Keratinocyte (primary cell): ENCODE data around the gene CDKL4. TPM values are rescaled to one million over a fixed set of nuclear protein-coding genes. Genes with fewer than 3 reads are reported as not detected.

Experiments used
- DNase-seq: peaks from one replicate; pipeline ENCODE4 v3.0.0-alpha.2; 2011; ENCODE audit warnings: low read depth, missing footprints, low spot score
- FAIRE-seq: peaks from 2 replicates; lab custom pipeline; 2011; peaks lifted over from hg19 to GRCh38; lab: Jason Lieb, UNC
- H2AFZ ChIP-seq: 2 replicates; pipeline ENCODE4 v1.6.0; 2012; ENCODE audit warnings: low read length, control low read depth, inconsistent platforms; ENCODE audit not compliant: control insufficient read depth
- H3K27ac ChIP-seq: 2 replicates; pipeline ENCODE4 v1.5.1; 2011; ENCODE audit warnings: low read length; ENCODE audit not compliant: control insufficient read depth, insufficient read depth
- H3K27me3 ChIP-seq: 3 replicates; pipeline ENCODE4 v1.6.0; 2011; ENCODE audit warnings: low read length; ENCODE audit not compliant: control insufficient read depth, insufficient read depth; ENCODE audit errors: extremely low read depth
- H3K36me3 ChIP-seq, 2 experiments: 2 replicates in 1 of 2; 3 replicates in 1 of 2; pipeline ENCODE4 v1.5.1; 2011; ENCODE audit warnings: low read length in 2 of 2, mild to moderate bottlenecking in 1 of 2; ENCODE audit not compliant: control insufficient read depth in 2 of 2, insufficient read depth in 2 of 2; ENCODE audit errors: extremely low read depth in 1 of 2
- H3K4me1 ChIP-seq: 3 replicates; pipeline ENCODE4 v1.5.1; 2011; ENCODE audit warnings: low read length; ENCODE audit not compliant: control insufficient read depth, insufficient read depth; ENCODE audit errors: extremely low read depth
- H3K4me2 ChIP-seq: 3 replicates; pipeline ENCODE4 v1.6.0; 2011; ENCODE audit warnings: low read depth, low read length; ENCODE audit not compliant: control insufficient read depth, insufficient read depth; ENCODE audit errors: extremely low read depth
- H3K4me3 ChIP-seq, 3 experiments: fragments of 200-600 bp in 1 of 3; sonication (generic) in 1 of 3; 2 replicates in 2 of 3; 3 replicates in 1 of 3; pipeline ENCODE4 v1.5.1; 2011 to 2016; ENCODE audit warnings: low read length in 3 of 3, mild to moderate bottlenecking in 3 of 3, control low read depth in 2 of 3, inconsistent platforms in 1 of 3, low read depth in 1 of 3, mixed read lengths in 1 of 3, mixed run types in 1 of 3, moderate library complexity in 1 of 3; ENCODE audit not compliant: control insufficient read depth in 2 of 3, insufficient read depth in 2 of 3; ENCODE audit errors: extremely low read depth in 1 of 3
- H3K79me2 ChIP-seq: 2 replicates; pipeline ENCODE4 v1.6.0; 2012; ENCODE audit warnings: low read length; ENCODE audit not compliant: control insufficient read depth, insufficient read depth
- H3K9ac ChIP-seq: 3 replicates; pipeline ENCODE4 v1.6.0; 2011; ENCODE audit warnings: low read length; ENCODE audit not compliant: control insufficient read depth, insufficient read depth; ENCODE audit errors: extremely low read depth
- H3K9me1 ChIP-seq: 3 replicates; pipeline ENCODE4 v1.6.0; 2011; ENCODE audit warnings: low read length; ENCODE audit not compliant: control insufficient read depth, insufficient read depth; ENCODE audit errors: extremely low read depth
- H3K9me3 ChIP-seq: 2 replicates; pipeline ENCODE4 v1.5.1; 2012; ENCODE audit warnings: low read depth, low read length; ENCODE audit not compliant: control insufficient read depth
- H4K20me1 ChIP-seq: 3 replicates; pipeline ENCODE4 v1.6.0; 2011; ENCODE audit warnings: low read length; ENCODE audit not compliant: control insufficient read depth, insufficient read depth; ENCODE audit errors: extremely low read depth
- CTCF ChIP-seq, 3 experiments: IDR thresholded peaks in 1 of 3; conservative IDR thresholded peaks in 1 of 3; optimal IDR thresholded peaks in 1 of 3; 2 replicates in 2 of 3; 3 replicates in 1 of 3; pipeline versions ENCODE3 to v1.5.1; 2011; ENCODE audit warnings: low read length in 3 of 3, mild to moderate bottlenecking in 3 of 3, moderate library complexity in 2 of 3, control low read depth in 1 of 3, inconsistent platforms in 1 of 3; ENCODE audit not compliant: insufficient read depth in 2 of 3; ENCODE audit errors: extremely low read depth in 1 of 3
- EZH2 ChIP-seq: IDR thresholded peaks from one replicate; pipeline ENCODE4 v1.6.1; 2012; ENCODE audit warnings: inconsistent platforms, mild to moderate bottlenecking, low read length, moderate library complexity
- dilution Hi-C: fragments of 300-500 bp; cut with MboI; formaldehyde crosslinking; loops from one replicate; pipeline ENCODE4 v1.7.0; 2020; ENCODE audit warnings: low sequenced_read_pairs; ENCODE audit not compliant: extremely low pct_ligation_motif_present
- polyA plus RNA-seq, 5 experiments: library from polyadenylated mRNA; depleted of rRNA in 3 of 5; stranded (reverse) in 3 of 5; stranded (forward) in 1 of 5; unstranded in 1 of 5; fragments of >200 nt; gene quantifications; 1 replicate in 1 of 5; 2 replicates in 3 of 5; 3 replicates in 1 of 5; pipeline versions ENCODE4 v1.2.1 to v1.2.3, GENCODE V29; 2011 to 2012; ENCODE audit warnings: missing spikeins in 2 of 5, low read depth in 1 of 5, low replicate concordance in 1 of 5

The CDKL4 gene
- polyA plus RNA-seq, 1 donor (not counting 4 experiments of a cell fraction or from before 2014, with no cell fraction given), result not detected

GRCh38 chr2:39216346-39217191 lies 27.2 kb downstream of the CDKL4 start:
- Histone ChIP-seq H3K9me1 (no peaks in the 10 kb centered on the region), H4K20me1 (no peaks in the 10 kb centered on the region), H3K4me1 (no peaks in the 10 kb centered on the region), H3K4me2 (no peak overlapping the region), H3K36me3 (no peaks in the 10 kb centered on the region), H3K9ac (no peak overlapping the region), H3K4me3 (no peak overlapping the region), H2AFZ (no peak overlapping the region), H3K9me3 (no peaks in the 10 kb centered on the region), H3K27ac (no peak overlapping the region), H3K27me3 (no peaks in the 10 kb centered on the region), H3K79me2 (no peaks in the 10 kb centered on the region)
- TF ChIP-seq EZH2 (no peak), CTCF (optimal IDR thresholded peaks at IDR 0.05 in 1 of 3, IDR thresholded peaks at IDR 0.05 in 1 of 3, conservative IDR thresholded peaks at IDR 0.05 in 1 of 3; ENCODE audit: extremely low read depth in 1 of 3, insufficient read depth in 2 of 3, low read length in 3 of 3) (no peak)
- DNase-seq, result no peak
- dilution Hi-C loops, result loop anchor here (25.0 kb wide), 1 partner anchor 154 kb away; no protein-coding TSS in a partner anchor
- no peak for FAIRE-seq

- no peak for FAIRE-seq
- no peaks in the 10 kb centered on the region for H3K9me1 ChIP-seq
Observed at GRCh38 chr2:39215545-39215944, 28.2 kb downstream of the CDKL4 start.

More at GRCh38 chr2:39215545-39215944, 28.2 kb downstream of the CDKL4 start:
- no peaks in the 10 kb centered on the region for H3K79me2 ChIP-seq
- no peak overlapping the region for H3K4me3 ChIP-seq
- H3K9me3 ChIP-seq, result no peaks in the 10 kb centered on the region
- no peaks in the 10 kb centered on the region for H3K27me3 ChIP-seq
- H3K4me1 ChIP-seq, result no peaks in the 10 kb centered on the region
- TF ChIP-seq CTCF (optimal IDR thresholded peaks at IDR 0.05 in 1 of 3, IDR thresholded peaks at IDR 0.05 in 1 of 3, conservative IDR thresholded peaks at IDR 0.05 in 1 of 3; ENCODE audit: extremely low read depth in 1 of 3, insufficient read depth in 2 of 3, low read length in 3 of 3), result no peak
- TF ChIP-seq EZH2, result no peak
- no peak overlapping the region for H3K9ac ChIP-seq
- no peaks in the 10 kb centered on the region for H4K20me1 ChIP-seq
- no peaks in the 10 kb centered on the region for H3K36me3 ChIP-seq
- no peak overlapping the region for H3K4me2 ChIP-seq
- H3K27ac ChIP-seq, result no peak overlapping the region
- dilution Hi-C loops, result loop anchor here (25.0 kb wide), 1 partner anchor 153 kb away; no protein-coding TSS in a partner anchor
- DNase-seq, result no peak
- H2AFZ ChIP-seq, result no peak overlapping the region
